Measurements from ENCODE around the gene ZNF322.

The ZNF322 gene

DNA sequence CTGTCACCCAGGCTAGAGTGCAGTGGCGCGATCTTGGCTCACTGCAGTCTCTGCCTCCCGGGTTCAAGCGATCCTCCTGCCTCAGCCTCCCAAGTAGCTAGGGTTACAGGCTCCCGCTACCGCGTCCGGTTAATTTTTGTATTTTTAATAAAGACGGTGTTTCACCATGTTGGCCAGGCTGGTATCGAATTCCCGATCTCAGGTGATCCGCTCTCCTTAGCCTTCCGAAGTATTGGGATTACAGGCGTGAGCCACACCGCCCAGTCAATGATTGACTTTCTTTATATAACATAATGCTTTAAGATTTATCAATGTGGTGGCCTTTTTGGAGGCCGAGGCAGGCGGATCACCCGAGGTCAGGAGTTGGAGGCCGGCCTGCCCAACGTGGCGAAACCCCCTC is 70.6 kb downstream of the ZNF322 start:
- no peak for DNase-seq (ENCODE audit: low read depth in 2 of 2)

All from stimulated activated CD4-positive, alpha-beta T cell treated with anti-CD3 and anti-CD28 coated beads, Interleukin-15, amount 100 ng/mL, for 48 hours (primary cell).